Activated CD4-positive, alpha-beta T cell treated with anti-CD3 and anti-CD28 coated beads, Interleukin-2, Interleukin-6, amounts not matched to agents 100 ng/mL and 50 ng/mL, durations not matched to agents 16 hours and 8 hours (primary cell): Measurements from ENCODE around the gene EXD3.

Source experiments
- DNase-seq: peaks from one replicate; pipeline ENCODE4 v3.0.0-alpha.2; 2020

Gene EXD3

DNA sequence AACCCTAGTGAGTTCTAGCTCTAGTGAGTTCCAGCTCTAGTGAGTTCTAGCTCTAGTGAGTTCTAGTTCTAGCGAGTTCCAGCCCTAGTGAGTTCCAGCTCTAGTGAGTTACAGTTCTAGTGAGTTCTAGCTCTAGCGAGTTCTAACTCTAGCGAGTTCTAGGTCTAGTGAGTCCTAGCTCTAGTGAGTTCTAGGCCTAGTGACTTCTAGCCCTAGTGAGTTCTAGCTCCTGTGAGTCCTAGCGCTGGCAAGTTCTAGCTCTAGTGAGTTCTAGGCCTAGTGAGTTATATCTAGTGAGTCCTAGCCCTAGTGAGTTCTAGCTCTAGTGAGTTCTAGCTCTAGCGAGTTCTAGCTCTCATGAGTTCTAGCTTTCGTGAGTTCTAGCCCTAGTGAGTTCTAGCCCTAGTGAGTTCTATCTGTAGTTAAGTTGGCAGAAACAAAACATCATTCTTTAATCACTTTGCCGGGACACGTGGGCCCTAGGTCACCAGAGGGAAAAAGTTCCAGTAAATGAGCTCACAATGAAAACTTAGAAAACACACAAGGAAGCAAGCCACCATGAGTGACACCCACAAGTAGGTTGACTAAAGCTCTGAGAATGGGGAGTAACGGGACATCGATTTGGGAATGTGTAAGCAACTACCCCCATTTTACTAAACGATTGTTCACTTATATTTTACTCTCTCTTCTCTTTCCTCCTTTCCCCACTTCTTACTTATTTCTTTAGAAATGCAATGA is 47.5 kb downstream of the EXD3 start:
- DNase-seq, result no peak

DNA sequence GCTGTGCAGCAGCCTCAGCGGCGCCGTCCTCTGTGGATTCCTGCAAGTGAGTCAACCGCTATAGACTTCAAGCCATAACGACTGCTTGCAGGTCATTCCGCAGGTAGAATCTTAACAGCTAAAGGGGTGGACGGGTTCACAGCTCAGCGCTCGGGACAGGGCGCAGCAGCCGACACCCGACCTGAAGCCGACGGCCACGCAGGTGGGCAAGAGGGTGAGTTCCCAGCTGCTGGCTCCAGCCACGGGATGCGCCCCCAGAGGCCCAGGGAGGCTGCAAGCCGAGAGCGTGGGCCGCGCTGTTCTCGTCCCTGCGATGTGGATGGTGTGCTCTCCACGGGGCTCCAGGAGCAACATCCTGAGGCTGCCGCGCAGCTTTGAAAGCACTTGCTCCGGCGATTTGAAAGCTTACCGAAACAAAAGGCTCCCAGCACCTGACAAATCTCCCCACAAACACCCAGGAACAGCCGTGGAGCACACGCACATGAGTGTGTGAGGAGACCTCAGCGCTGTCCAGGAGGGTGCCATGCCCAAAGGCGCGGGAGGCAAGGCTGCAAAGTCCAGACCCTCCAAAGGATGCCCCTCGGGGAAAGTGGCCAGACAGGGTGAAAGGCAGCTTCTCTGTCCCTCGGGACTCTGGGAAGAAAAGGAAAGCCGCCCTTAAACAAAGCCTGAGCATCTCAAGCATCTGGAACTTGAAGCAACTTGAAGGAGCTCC is 48.7 kb downstream of the EXD3 start:
- no peak for DNase-seq

DNA sequence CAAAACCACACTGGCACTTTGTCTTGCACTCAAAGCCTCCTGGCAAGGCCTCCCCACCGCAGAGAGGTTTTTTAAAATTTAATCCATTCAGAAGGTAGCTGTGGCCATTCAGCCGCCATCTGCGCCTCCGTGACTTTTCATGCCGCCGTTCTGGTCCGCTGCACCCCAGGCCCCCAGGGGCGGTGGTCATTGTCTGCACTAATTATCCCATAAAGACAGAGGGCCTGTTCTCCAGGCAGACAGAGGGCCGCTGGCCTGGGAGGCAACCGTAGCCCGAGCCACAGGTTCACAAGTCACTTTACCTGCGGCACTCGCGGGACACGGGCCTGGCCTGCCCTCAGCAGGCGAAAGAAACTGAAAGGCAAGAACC is 49.4 kb downstream of the EXD3 start:
- DNase-seq, result no peak

GRCh38 chr9:137372693-137373610 is 50.0 kb downstream of the EXD3 start:
- no peak for DNase-seq

DNA sequence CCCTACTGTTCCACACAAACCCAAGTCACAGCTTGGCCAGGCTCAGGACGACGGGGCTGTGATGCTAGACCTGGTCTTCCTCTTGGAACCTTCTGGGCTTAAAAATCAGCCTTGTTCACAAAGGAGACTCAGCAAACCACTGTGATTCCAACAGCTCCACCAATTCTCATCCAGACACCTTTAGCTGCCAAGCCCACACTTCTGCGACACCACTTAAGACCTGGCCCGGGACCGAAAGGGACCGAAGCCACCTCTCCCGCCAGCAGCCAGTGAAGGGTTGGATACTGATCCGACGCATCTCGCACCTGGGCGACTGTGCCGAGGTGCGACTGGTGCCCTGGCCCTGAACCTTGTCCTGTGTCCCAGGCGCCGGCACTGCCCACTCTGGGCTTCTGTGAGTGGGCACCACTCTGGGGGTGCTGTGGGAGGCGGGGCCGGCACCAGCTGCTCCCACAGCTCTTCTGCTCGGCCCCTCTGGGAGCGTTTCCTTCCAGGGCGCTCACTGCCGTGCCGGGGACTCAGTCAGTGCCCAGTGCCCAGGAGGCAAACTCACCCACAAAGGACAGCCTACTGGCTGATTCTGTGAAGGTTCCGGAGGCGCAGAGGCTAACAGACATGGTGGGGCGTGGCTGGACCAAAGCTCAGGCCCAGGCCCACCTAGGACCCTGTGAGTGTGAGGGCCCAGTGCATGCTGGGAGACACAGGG is 50.9 kb downstream of the EXD3 start:
- no peak for DNase-seq

DNA sequence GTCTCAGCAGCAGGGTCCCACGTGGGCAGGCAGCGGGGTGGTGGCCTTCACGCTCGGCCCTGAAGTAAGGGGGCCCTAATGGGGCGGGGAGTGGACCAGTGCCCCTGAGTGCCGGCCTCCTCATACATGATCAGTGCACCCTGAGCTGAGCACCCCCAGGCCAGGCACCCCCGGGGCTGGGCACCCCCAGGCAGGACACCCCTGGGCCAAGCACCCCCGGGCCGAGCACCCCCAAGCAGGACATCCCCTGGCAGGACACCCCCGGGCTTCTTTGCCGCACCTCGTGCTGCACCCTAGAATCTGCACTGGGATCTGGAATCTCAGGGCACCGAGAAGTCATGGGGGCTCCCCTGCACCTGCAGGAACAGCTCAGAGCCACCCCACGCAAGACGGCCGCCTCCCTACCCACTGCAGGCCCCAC is 51.4 kb downstream of the EXD3 start:
- DNase-seq, result no peak

DNA sequence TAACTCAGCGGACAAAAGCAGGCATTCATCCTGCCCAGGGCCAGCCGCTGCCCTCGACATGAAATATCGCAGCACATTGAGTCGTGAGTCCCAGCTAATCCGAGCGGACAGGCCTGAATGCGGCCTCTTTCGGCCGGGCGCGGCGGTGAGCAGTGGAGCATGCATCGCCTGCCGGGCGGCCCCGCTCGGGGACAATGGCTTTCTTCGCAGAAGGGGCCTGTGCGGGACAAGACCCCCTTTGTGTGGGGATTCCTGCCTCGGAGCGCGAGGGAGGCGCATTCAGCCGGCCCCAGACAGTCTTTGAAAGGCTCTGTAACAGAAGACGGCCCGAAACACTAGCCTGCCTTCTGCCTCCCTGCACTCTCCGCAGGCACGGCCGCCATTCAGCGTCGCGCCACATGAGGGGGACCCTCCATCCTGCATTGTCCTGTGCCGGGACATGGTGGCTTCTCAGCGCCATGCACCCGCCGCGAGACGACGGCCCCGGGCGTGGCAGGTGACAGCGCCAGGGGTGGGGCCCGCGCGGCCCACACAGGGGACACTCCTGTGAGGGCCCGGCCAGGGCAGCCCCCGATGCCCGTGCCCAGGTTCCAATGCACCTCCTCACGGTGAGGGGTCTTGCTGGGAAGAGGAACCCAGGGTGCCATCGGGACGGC is 52.0 kb downstream of the EXD3 start:
- DNase-seq, result no peak

DNA sequence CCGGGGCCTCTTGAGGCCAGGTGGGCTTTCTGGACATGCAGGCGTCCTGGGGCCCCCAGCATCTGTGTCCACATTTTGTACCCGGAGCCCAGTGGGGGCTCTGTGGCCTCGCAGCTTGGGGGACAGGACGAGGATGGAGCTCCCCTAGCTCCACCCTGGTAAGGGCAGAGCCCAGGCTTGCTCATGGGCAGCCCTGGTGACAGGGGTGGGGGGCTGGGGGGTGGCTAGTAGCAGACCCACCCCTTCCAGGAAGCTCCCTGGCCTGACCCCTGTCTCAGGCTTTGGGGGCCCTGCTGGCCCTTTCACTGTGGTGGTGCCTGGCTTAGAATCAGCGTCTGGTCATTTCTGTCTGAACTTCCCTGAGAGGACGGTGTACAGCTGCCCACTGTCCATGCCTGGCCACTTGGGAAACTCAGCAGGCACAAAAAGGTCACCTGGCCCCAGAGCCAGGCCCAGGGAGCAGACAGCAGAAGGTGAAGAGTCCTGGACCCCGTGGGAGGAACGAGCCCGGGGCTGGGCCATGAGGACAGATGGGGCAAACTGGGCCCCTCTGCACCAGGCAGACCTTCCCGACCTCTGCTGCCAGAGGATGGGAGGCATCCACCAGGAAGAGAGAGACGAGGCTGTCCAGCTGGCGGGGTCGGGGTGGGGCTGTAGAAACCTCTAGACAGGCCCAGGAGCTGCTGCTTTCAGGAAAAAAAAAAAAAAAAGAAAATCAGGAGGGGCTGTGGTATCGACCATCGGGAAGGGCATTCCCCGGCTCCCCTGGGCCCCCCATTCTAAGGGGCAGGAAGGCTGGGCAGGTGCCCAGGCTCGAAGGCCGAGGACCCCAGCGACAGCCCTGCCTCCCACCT is 52.8 kb downstream of the EXD3 start:
- DNase-seq, result no peak

DNA sequence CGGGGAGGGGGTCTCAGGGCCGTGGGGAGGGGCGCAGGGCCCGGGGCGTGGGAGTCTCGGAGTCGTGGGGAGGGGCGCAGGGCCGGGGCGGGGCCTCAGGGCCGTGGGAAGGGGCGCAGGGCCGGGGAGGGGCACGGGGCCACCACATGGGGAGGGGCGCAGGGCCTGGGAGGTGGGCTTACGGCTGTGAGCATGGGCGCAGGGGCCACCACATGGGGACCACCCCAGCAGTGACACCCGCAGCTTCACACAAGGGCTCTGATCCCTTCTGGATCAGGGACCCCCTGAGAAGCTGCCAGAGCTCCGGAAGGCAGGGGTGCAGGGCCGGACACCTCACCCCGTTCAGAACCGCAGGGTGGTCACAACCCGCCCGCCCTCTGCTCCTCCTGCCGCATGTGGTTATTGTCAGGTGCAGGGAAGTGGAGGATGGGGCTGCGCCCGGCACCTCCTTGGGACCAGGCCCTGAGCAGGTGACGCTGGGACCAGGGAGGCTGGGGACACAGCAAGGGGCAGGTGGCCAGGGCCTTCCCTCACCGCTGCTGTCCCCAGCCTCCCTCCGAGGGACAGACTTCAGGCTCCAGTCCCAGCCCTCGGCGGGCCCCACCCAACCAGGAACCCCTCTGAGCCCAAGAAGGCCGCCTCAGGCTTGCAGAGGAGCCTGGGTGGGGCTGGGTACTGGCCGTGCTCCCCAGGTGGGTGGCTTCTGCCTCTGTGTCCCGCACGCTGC is 53.7 kb downstream of the EXD3 start:
- no peak for DNase-seq

DNA sequence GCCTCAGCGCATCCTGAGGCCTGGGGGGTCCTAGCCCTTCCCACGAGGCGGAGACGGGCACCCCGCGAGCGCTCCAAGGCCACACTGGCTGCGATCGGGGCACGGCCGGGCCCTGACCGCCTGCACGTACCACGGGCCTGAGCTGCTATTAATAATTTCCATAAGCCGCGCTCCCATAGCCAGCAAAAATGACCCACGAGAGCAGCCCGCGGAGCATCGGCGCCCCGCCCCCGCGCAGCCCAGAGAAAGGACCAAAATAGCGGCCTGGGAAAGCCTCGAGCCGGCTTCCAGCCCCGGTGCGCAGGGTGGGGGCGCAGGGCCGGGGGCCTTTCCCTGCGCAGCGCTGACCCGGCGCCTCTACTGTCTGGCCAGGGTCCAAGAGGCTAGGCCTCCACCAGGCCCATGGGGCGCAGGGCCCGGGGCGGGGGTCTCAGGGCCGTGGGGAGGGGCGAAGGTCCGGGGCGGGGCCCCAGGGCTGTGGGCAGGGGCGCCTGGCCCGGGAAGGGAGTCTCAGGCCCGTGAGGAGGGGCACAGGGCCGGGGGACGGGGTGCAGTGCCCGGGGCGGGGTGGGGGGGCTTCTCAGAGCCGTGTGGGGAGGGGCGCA is 54.4 kb downstream of the EXD3 start:
- no peak for DNase-seq

GRCh38 chr9:137367506-137368430 is 55.2 kb downstream of the EXD3 start:
- no peak for DNase-seq

DNA sequence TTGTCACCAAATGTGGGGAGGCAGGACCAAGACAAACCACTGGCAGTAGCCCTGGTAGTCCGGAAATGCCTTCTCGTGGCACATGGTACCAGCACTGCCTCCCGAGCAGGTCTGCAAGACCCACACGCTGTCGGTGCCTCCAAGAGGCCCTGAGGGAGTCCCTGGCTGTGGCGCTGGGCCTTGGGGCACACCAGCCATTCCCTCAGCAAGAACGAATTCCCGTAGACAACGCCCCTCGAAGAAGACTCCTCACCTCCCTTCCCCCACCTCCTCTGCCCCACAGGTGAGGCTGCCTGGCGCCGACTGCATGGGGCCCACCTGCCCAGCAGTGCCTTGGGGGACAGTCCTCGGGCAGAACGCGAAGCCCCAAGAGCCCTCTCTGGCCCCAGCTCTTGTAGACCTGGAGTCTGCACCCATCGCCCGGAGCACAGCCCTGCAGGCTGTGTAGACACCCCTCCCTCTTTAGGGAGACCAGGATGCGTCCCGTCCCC is 56.0 kb downstream of the EXD3 start:
- no peak for DNase-seq

DNA sequence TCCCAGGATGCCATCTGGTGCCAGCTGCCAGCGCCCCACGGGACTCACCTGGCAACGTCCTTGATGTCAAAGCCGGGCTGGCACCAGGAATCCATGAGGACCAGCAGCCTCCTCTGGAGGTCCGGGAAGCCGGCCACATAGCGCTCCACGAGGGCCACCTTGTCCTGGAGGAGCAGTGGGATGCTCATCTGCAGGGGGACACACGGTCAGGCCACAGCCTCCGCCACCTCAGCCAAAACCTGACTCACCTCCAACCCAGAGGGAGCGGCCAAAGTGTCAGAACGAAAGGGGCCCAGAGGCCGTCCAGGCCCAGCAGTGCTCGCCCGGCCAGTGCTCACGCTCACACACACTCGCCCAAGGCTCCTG is 56.5 kb downstream of the EXD3 start:
- no peak for DNase-seq

DNA sequence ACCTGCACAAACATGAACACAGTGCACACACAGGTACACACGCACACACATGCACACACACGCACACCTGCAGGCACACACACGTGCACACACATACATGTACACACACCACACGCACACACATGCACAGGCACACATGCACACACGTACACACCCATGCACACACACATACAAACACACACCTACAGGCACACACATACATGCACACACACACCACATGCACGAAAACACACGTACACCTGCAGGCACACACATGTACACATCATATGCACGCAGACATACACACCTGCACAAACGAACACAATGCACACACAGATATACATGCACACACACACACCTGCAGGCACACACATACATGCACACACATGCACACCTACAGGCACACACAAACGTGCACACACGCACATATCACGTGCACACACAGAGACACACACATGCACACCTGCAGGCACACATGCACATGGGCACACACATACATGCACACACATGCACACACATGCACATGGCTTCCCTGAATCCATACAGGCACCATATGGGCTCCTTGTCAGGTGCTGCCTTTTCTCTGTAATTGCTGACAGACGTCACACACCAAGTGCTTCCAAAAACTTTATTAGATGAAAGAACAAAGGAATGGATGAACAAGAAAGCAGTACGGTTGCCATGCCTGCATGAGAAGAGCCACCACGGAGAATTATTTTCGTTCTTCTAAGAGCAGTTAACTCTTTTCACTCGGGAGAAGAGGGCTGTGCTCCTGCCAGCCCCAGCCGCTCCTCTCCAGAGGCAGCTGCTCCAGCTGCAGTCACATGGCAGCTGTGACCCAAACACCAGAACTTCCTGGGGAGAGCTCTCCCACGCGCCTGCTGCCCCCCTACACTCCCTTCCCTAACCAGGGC is 57.2 kb downstream of the EXD3 start:
- no peak for DNase-seq

GRCh38 chr9:137365056-137365455 is 57.9 kb downstream of the EXD3 start:
- DNase-seq, result no peak

DNA sequence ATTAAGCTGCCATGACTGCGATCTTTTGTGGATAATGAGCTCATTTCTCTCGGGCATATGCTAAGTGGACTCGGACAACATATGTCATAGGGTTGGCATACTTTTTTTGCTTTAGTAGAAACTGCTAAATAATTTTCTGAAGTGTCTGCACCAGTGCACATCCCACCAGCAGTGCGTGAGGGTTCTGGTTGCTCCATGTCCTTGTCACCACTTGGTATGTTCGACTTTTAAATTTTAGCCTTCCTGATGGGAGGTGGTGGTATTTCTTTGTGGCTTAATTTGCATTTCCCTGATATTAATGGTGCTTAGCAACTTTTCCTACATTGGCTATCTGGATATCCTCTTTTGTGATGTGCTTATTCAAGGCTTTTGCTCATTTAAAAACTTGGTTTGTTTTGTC is 63.1 kb downstream of the EXD3 start:
- no peak for DNase-seq

GRCh38 chr9:137358126-137358525 is 64.8 kb downstream of the EXD3 start:
- no peak for DNase-seq

- no peak for DNase-seq
Observed at GRCh38 chr9:137357166-137357565, 65.8 kb downstream of the EXD3 start.
